NK-92 treated with Interleukin-12 subunit alpha and Interleukin-12 subunit beta, amount 100 ng/mL, for 24 hours (cell line): Measurements from ENCODE around the gene ZNF319.
"Not testable (repeated sequence)": the region's sequence is repeated elsewhere in the genome, so short reads cannot be mapped to it uniquely, and the experiment has no call there.

Experiments
- DNase-seq: peaks from one replicate; lab custom pipeline; 2025; lab: John Stamatoyannopoulos, UW

ZNF319 gene

DNA sequence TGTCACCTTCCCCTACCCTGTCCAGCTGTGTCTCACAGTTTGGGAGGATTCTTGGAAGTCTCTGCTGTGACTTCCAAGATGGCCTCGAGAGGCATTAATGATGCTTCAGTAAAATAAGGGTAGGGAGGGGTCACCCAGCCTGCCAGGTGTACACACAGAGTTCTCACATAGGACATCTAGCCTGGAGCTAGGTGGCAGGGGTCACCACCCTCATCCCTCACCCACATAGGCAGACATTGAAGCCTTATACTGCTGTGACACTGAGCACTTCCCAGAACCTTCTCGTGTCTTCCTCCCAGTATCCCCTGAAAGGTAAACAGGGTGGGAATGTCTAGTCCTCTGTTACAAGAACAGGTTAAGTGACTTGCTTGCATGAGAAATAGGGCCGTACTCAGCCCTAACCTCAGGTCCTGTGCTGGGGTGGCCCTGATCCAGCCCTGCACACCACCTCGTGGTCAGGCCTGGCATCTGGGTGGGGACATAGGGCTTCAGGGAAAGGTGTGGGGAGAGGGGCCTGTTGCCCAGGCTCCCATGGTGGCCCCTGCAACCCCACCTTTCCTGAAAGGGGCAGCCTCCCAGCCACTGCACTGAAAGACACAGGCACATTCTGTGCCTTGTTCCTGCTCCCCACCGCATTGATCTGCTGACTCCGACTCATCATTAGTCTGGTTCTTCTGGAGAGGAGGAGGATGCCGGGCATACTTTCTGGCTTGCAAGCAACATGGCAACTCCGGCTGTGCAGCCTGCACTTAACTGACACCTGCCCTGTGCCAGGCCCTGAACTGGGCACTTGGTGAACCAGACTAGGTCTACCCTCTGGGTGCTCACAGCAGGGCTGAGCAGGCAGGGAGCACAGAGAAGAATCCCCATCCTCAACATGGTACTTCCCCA is 21.4 kb upstream of the ZNF319 start:
- no peak for DNase-seq

DNA sequence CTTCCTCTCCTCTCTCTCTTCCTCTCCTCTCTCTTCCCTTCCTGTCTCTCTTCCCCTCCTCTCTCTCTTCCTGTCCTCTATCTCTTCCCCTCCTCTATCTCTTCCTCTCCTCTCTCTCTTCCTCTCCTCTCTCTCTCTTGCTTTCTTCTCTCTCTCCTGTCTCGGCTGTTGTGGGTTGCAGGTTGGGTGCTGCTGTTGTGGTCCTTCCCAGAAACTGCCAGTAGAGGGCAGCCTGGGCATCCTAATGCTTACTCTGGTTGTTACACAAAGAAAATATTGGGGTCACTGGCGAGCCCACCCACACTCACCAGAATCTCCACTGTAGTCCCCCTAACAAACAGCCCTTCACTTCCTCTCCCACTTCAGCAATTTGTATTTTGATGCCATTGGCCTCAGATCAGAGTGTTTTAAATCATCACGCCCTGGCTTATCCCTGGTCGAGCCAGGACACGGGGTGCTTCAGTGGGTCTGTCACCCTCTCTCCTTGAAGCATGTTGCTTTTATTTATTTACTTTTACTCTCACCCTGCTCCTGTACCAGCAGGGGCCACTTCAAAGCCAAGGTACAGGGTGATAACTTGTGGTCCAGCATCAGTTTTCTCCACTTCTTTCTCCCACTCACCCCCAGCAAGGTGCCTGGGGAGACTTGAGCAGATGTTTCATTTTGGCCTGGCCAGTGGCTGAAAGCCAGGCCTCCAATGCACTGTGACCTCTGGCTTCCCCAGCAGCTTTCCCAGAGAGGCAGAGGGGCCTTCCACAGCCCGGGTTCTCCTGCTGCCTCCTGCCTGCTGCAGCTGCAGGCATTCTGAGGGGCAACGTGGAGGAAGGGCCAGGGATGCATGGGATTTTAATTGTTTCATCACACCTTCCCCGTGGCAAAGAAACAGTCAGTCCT is 20.4 kb upstream of the ZNF319 start:
- DNase-seq, result peak; percentile 6

DNA sequence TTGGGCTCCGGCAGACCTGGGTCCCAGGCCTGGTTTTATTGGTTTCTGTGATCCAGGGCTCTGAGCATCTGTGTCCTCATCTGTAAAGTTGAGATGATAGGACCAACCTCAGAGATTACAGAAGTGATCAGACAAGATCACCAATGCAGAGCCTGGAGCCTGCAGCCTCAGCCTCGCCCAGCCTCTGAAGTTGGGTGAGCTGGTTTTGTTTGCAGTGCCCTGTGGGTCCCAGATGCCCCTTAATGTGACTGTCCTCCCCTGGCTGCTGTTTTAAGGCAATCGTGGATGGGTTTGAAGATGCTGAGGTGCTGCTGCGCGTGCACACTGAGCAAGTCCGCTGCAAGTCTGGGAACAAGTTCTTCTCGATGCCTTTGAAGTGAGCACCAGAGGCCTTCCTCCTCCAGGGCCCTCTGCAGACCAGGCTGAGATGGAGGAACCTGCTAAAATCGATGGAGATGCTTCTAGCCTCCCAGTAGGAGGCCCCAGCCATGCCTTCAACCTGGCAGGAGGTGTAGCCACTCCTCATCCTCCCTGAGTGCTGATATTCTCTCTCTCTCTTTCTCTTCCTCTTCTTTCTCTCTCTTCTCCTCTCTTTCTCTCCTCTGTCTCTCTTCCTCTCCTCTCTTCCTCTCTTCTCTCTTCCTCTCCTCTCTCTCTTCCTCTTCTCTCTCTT is 19.5 kb upstream of the ZNF319 start:
- DNase-seq, result no peak

- DNase-seq, result no peak
These were observed 18.3 kb upstream of the ZNF319 start for GRCh38 chr16:58018803-58019202.

DNA sequence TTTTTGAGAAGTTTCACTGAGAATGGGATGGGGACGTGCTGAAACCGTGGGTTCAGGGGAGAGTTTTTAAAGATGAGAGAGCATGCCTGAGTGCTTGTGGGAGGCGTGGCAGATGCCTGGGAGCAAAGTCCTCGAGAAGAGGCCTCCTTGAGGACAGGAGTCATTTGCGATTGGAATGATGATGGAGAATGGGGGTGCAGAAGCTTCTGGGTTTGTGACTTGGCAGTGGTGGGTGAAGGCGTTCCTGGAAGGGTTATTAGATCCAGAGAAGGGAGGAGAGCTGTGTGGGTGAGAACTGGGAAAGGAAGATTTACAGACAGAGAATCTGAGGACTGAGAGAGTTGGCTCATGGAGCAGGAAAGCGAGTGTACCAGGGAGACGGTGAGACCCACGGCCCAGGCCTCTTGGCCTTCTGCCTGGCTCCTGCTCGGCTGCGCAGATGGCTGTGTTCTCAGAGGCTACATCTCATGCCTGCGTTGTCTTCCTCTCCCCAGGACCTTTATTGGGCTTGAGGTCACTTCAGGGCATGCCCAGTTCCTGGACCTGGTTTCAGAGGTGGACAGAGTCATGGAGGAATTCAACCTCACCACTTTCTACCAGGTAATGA is 16.5 kb upstream of the ZNF319 start:
- DNase-seq, result no peak

DNA sequence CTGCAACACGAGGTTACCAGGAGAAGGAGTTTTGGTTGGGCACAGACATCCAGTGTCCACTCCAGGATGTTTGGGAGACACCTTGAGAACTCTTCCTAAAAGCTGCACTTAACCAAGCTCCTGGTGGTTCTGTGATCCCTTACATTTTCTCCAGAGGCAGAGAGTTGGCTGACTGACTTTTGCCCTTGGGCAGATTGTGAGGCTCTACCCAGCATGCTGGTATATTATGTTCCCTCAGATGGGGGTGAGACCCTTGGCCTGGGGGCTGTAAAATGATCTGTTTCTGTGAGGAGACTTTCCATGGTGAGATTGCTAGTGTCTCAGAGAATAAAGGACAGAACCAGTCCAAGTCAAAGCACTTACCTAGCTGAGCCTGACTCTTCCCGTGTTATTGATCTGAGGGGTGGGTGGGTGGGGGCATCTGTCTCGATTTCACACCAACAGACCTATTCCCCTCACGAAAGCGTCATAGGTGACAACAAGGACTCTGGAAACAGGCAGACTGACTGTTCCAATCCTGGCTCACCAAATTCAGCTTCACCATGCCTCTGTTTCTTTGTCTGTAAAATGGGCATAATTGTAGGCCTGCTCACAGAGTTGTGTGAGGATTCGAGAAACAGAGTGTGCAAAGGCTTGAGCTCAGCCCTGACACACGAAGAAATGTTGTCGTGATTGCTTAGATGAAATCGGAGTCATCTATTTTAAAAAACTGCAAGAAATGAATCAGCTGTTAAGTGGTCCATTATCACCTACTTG is 12.9 kb upstream of the ZNF319 start:
- no peak for DNase-seq

DNA sequence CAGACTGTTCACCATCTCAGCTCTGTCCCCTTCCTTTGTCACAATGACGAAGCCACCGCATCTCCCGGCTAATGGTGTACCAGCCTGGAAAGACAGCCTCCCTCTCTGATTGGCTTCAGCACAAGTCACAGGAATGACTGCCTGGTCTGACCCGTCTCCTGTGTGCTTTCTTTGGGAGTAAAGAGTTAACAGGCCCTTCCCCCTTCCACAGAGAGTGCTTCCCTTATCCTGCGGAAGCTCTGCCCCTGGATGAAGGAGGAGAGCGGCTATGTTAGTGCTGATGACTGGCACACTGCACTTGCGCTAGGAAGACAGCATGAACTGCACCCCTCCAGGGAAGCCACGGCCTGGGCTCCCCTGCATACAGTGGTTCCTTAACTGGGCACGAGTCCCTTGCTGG is 12.0 kb upstream of the ZNF319 start:
- DNase-seq, result no peak

DNA sequence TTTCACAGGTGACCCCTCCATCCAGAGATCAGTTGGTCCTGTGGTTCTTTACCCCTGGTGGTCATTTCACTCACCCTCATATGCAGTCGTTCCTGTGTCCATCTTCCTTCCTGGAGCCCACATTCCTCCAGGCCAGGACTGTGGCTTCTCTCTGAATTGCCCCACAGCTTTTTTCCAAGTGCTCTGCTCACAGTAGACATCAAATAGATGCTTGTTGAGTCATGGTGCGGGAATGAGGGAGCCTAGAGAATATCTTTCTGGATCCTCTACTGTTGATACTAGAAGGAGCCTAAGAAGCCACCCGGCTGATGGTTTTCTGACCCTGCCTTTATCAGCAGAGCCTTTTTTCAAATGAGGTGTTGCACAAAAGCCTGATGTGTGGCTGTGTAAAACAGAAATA is 11.2 kb upstream of the ZNF319 start:
- no peak for DNase-seq

GRCh38 chr16:58010886-58011285 is 10.4 kb upstream of the ZNF319 start:
- no peak for DNase-seq

GRCh38 chr16:58009856-58010416 is 9.5 kb upstream of the ZNF319 start:
- DNase-seq, result no peak

- not testable (repeated sequence) for DNase-seq
These were observed 4.3 kb upstream of the ZNF319 start for GRCh38 chr16:58004736-58005135.

DNA sequence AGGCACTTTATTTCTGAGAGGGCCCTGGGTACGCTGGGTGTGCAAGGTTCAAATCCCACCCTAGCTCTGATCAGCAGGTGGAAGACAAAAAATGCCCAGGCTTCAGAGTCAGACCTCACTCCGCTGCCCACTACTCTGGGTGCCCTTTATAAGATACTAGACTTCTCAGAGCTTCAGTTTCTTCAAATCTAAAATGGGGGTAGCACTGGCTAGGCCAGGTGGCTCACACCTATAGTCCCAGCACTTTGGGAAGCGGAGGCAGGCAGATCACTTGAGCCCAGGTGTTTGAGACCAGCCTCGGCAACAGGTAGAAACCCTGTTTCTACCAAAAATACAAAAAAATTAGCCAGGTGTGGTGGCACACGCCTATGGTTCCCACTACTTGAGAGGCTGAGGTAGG is 2.5 kb upstream of the ZNF319 start:
- DNase-seq, result no peak

DNA sequence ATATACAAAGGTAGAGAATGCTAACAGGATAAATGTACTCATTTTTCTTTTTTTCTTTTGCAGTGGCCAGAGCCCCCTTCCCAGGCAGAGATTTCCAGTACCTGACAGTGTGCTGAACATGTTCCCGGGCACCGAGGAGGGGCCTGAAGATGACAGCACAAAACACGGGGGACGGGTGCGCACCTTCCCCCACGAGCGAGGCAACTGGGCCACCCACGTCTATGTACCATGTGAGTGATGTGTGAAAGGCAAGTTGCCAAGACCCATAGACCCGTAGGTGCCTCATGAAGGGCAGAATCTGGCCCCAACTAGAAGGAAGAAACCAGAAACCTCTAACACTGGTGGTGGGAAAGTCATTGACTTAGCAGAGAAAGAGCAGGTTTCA is 1.9 kb upstream of the ZNF319 start:
- no peak for DNase-seq

DNA sequence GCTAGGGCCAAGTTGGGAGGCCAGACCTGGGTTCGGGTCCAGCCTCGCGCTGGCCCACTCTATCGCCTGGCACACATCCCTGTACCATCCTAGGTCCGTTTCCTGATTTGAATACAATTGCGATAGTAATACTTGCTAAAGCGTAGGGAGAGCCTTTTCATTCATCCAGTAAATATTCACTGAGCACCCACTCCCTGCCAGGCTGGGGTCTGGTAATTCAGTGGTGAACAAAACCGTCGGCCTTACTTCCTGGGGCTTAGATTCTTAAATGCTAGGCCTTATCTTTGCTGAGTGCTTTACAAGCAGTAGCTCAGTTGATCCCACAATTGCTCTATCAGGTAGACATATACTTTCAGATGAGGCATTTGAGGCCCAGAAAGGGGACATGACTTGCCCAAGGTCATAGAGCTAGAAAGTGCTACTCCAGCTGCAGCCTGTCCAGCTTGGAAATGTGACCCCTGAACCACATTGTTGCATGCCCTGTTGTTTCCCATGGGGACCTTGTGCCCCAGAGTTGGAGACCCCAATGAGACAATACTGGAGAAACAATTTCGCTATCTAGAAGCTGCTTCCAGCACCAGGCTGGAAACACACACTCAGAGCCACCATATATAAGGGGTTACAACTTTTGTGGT is 1.4 kb upstream of the ZNF319 start:
- DNase-seq, result no peak

DNA sequence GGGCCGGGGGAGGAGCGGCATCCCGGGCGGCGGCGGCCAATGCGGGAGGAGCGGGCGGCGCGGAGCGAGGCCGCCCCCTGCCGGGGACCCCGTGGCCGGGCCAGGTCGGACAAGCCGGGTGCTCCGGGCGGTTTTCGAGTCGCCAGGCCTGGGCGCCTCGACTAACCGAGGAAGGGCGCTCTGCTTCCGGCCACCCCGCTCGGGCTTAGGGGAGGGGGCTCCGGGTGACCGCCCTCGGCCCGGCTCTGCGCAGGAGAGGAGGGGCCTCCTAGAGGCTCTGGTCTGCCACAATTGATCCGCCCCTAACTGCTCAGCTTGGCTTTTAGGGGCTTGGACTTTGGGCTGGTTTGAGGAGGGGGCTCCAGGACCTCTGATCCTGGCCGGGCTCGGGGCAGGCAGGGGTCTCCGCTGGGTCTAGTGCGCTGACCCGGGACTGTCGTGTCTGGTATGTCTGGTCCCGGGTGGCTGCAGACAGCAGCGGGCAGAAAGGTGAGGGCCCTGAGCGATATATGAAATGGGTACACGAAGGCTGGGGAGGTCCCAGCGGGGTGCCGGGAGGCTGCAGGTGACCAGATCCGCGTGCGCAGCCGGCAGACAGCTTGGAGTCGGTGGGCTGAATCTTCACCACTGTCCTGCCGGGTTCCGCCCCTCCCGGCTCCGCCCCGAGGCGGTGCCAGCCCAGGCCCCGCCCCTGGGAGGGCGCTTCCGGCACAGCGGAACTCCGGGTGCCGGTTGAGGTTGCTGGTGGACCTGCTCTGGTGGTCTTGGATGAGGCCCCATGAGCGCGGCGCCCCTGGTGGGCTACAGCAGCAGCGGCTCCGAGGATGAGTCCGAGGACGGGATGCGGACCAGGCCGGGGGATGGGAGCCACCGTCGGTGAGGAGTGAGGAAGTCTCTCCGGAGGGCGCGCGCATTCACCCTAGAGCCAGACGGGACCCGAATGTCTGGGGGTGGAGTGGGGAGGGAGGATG is 519 bp upstream of the ZNF319 start, which contains the start of gene USB1:
USB1 (plus strand) TSS at position 702 of the 971 bp plus-strand sequence; CDS start at position 779, 77 bp downstream.
- peak; percentile 70 for DNase-seq

- peak; percentile 13 for DNase-seq
These were observed 1.0 kb downstream of the ZNF319 start for GRCh38 chr16:57999366-57999970.

DNA sequence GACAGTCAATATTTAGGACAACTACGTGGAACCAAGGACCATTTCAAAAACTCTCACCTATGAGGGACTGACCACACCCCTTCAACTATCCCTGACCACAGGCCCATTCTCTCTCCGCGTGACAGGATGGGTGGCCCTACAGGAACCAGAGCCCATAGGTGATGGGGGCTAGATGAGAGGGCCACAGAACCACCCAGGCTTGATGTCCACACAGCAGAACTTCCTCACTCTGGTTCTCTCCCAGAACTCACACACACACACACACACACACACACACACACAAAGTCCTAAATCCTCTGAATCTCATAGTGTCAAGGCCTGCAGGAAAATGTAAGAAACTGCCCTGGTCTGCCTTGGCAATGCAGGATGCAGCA is 1.5 kb downstream of the ZNF319 start:
- DNase-seq, result no peak

DNA sequence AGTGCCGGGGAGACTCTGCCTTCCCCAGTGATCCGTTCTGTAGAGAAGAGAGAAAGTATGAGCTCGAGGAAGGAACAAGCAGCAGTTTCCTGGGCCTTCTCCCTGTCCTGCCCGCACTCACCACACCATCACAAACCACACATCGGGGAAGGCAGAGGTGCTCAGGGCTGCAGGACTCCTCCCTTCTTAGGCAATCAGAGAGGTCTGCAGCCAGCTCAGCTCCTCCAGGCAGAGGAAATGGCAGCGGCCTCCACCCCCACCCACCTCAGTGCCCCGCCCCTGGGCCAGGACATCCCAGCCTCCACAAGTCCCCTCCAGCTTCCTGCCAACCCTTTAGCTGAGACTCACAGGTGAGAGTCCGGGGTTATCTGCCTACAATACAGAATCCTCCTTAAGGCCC is 2.0 kb downstream of the ZNF319 start:
- DNase-seq, result peak; percentile 73
